GM12878 (cell line): ENCODE data around the gene CALN1. TPM values are rescaled to one million over a fixed set of nuclear protein-coding genes. Genes with fewer than 3 reads are reported as not detected.

Experiments
- ATAC-seq: fragments of 200-7000 bp; cut with Tn5 transposase; 3 replicates; pipeline ENCODE4 v1.9.1; 2020; ENCODE audit warnings: mild to moderate bottlenecking, moderate library complexity
- BruUV-seq: library from RNA; stranded (reverse); fragments of 400-500 nt; replicated peaks from 2 replicates; lab custom pipeline; 2021; lab: Mats Ljungman, UMichigan
- CTCF ChIA-PET: fragments of 300-600 bp; sonication (Branson Sonifier 250); formaldehyde crosslinking; extraction: SDS; loops from one replicate; lab custom pipeline; 2021; ENCODE audit warnings: inconsistent platforms; lab: Yijun Ruan, JAX
- POLR2A ChIA-PET: fragments of 350-600 bp; formaldehyde crosslinking; extraction: SDS; loops from one replicate; lab custom pipeline; 2021; ENCODE audit warnings: inconsistent platforms; lab: Charles Lee
- RAD21 ChIA-PET: fragments of 300-600 bp; sonication (Branson Sonifier 250); formaldehyde crosslinking; loops from one replicate; lab custom pipeline; 2023; ENCODE audit warnings: antibody characterized with exemption; ENCODE audit not compliant: unreplicated experiment; lab: Charles Lee
- SMC1A ChIA-PET: fragments of 300-600 bp; sonication (Branson Sonifier 250); formaldehyde crosslinking; loops from one replicate; lab custom pipeline; 2023; ENCODE audit not compliant: unreplicated experiment, uncharacterized antibody; lab: Charles Lee
- DNase-seq: peaks from one replicate; pipeline ENCODE4 v3.0.0-alpha.2; 2011; ENCODE audit warnings: low read depth, low spot score
- FAIRE-seq: peaks from 3 replicates; lab custom pipeline; 2011; peaks lifted over from hg19 to GRCh38; lab: Jason Lieb, UNC
- H2AFZ ChIP-seq: 2 replicates; pipeline ENCODE4 v1.6.0; 2011; ENCODE audit warnings: low read depth, low read length, control low read depth; ENCODE audit not compliant: control insufficient read depth
- H3K27ac ChIP-seq: 2 replicates; pipeline ENCODE4 v1.5.1; 2011; ENCODE audit warnings: control low read depth; ENCODE audit not compliant: control insufficient read depth, insufficient read depth
- H3K27me3 ChIP-seq, 2 experiments: replicated peaks in 1 of 2; 2 replicates each; pipeline versions ENCODE4 v1.6.0 to v1.6.1; 2011; ENCODE audit warnings: low read length in 1 of 2; ENCODE audit not compliant: control insufficient read depth in 2 of 2, insufficient read depth in 2 of 2
- H3K36me3 ChIP-seq, 2 experiments: 2 replicates each; pipeline ENCODE4 v1.5.1; 2011; ENCODE audit warnings: low read length in 1 of 2; ENCODE audit not compliant: control insufficient read depth in 2 of 2, insufficient read depth in 2 of 2
- H3K4me1 ChIP-seq: 2 replicates; pipeline ENCODE4 v1.6.1; 2011; ENCODE audit warnings: mild to moderate bottlenecking, low read length, moderate library complexity, mixed read lengths; ENCODE audit not compliant: control insufficient read depth, insufficient read depth
- H3K4me2 ChIP-seq: 2 replicates; pipeline ENCODE4 v1.6.0; 2011; ENCODE audit warnings: control low read depth; ENCODE audit not compliant: control insufficient read depth, insufficient read depth
- H3K4me3 ChIP-seq: fragments of 200-600 bp; sonication (generic); 2 replicates; pipeline ENCODE4 v1.5.1; 2016
- H3K79me2 ChIP-seq: 2 replicates; pipeline ENCODE4 v1.6.0; 2011; ENCODE audit warnings: low read length; ENCODE audit not compliant: control insufficient read depth, insufficient read depth
- H3K9ac ChIP-seq: 2 replicates; pipeline ENCODE4 v1.8.0; 2011; ENCODE audit warnings: low read length, control low read depth, mixed read lengths; ENCODE audit not compliant: control insufficient read depth, insufficient read depth
- H3K9me3 ChIP-seq: replicated peaks from 3 replicates; pipeline ENCODE4 v1.5.1; 2011; ENCODE audit warnings: mild to moderate bottlenecking, low read length; ENCODE audit not compliant: control insufficient read depth, insufficient read depth
- H4K20me1 ChIP-seq: 2 replicates; pipeline ENCODE4 v1.6.0; 2011; ENCODE audit not compliant: control insufficient read depth, insufficient read depth
- CBFB ChIP-seq: IDR thresholded peaks from 2 replicates; pipeline ENCODE4 v1.6.1; 2016; ENCODE audit warnings: antibody characterized with exemption, low read depth
- CBX5 ChIP-seq: sonication (generic); IDR thresholded peaks from 2 replicates; pipeline ENCODE4 v1.6.1; 2016; ENCODE audit warnings: low read depth, moderate library complexity, mild to moderate bottlenecking, inconsistent platforms
- EZH2 ChIP-seq: IDR thresholded peaks from 2 replicates; pipeline ENCODE4 v1.6.1; 2012; ENCODE audit warnings: low read depth, mild to moderate bottlenecking, control low read depth, inconsistent platforms, low read length, borderline replicate concordance; ENCODE audit not compliant: control insufficient read depth
- IKZF1 ChIP-seq: fragments of 450-650 bp; conservative IDR thresholded peaks from 2 replicates; pipeline ENCODE4 v1.6.1; 2017; ENCODE audit warnings: antibody characterized with exemption, mild to moderate bottlenecking
- SMAD1 ChIP-seq: fragments of 450-650 bp; IDR thresholded peaks from 2 replicates; pipeline ENCODE4 v1.6.1; 2018; ENCODE audit warnings: mild to moderate bottlenecking, low read depth; ENCODE audit not compliant: partially characterized antibody
- SP1 ChIP-seq: IDR thresholded peaks from one replicate; pipeline ENCODE4 v1.6.1; 2011; ENCODE audit warnings: low read depth, low read length
- TAF1 ChIP-seq: IDR thresholded peaks from 2 replicates; pipeline ENCODE4 v1.6.1; 2011; ENCODE audit warnings: mild to moderate bottlenecking, low read depth, low read length, borderline replicate concordance
- WRNIP1 ChIP-seq: IDR thresholded peaks from 2 replicates; pipeline ENCODE4 v1.6.1; 2011; ENCODE audit warnings: low read depth, low read length, improper control_type of control experiment, borderline replicate concordance
- WGBS: methylation state at CpG from one replicate; pipeline ENCODE4 v1.1.6; 2016; ENCODE audit warnings: low lambda C conversion rate; ENCODE audit not compliant: insufficient replicate concordance, insufficient coverage; ENCODE audit errors: missing lambda C conversion rate; 5-methylcytosine and 5-hydroxymethylcytosine counted together
- in situ Hi-C: fragments of 300-500 bp; cut with MboI; formaldehyde crosslinking; loops from 9 replicates; pipeline ENCODE4 v1.14.3; 2018; ENCODE audit warnings: mixed read lengths
- intact Hi-C: fragments of 100-400 bp; cut with micrococcal nuclease; formaldehyde crosslinking; loops from one replicate; pipeline ENCODE4 v1.14.2; 2022; ENCODE audit not compliant: unreplicated experiment
- polyA plus RNA-seq, 11 experiments: library from polyadenylated mRNA; depleted of rRNA in 4 of 11; unstranded in 6 of 11; stranded (reverse) in 5 of 11; fragments of >200 nt; fragmentation: Nextera tagmentation in 4 of 11; fragmentation: Illumina TruSeq in 1 of 11; extraction: Ambion mirVana in 4 of 11; extraction: Trizol in 1 of 11; gene quantifications; 1 replicate in 1 of 11; 2 replicates in 10 of 11; pipeline versions ENCODE4 v1.2.1 to v1.2.3, GENCODE V29; 2011 to 2016; ENCODE audit warnings: inconsistent platforms in 2 of 11, missing spikeins in 2 of 11, low read depth in 1 of 11
- total RNA-seq, 4 experiments: library from RNA; depleted of rRNA in 3 of 4; stranded (reverse); fragments of >200 nt in 3 of 4; fragmentation: Illumina TruSeq in 1 of 4; extraction: Trizol in 1 of 4; gene quantifications; 2 replicates each; pipeline versions ENCODE4 v1.2.1 to v1.2.3, GENCODE V29; 2013 to 2021

The CALN1 gene
- total and polyA plus RNA-seq, 10 of the 15 experiments (the other 5 are each of a cell fraction or from before 2014, with no cell fraction given): 0.48 to 15.3 (median 1.6) TPM

DNA sequence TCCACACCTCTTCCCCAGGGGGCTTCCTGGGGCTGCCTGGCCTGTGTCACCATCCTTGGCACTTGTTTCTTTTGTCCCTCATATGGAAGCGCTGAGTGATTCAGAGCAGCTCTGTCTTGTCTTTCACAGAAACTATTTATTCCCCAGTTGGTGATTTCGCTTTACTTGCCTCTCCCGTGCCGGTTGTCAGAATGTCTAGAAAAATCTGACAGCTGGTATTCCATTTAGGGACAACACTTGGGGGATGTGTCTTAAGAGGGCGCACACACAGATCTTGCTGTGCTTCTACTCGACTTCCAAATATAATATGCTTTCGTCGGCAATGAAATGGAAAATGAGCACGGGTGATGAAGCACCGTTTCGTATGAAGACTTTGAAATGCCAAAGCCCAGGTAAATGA lies 611.8 kb downstream of the CALN1 start:
- FAIRE-seq: no peak
- TF ChIP-seq EZH2: no peak
- ChIA-PET RAD21 (no interaction called here), SMC1A (no interaction called here), CTCF (no interaction called here), POLR2A (no interaction called here)
- BruUV-seq: no TSS peak
- intact Hi-C loops (loop anchor here (10.0 kb wide), 1 partner anchor 64 kb away; no protein-coding TSS in a partner anchor), in situ Hi-C loops (no loop called here)
- 69% methylated on average over 11 of the region's 11 CpGs for WGBS
- ATAC-seq: no peak
- Histone ChIP-seq H3K4me1 (no peaks in the 10 kb centered on the region), H2AFZ (no peak overlapping the region), H4K20me1 (no peaks in the 10 kb centered on the region), H3K27ac (no peak overlapping the region), H3K79me2 (no peaks in the 10 kb centered on the region), H3K4me2 (no peak overlapping the region), H3K27me3 (no peaks in the 10 kb centered on the region), H3K36me3 (no peaks in the 10 kb centered on the region), H3K9ac (no peak overlapping the region), H3K4me3 (no peak overlapping the region), H3K9me3 (no peaks in the 10 kb centered on the region)
- DNase-seq: no peak

DNA sequence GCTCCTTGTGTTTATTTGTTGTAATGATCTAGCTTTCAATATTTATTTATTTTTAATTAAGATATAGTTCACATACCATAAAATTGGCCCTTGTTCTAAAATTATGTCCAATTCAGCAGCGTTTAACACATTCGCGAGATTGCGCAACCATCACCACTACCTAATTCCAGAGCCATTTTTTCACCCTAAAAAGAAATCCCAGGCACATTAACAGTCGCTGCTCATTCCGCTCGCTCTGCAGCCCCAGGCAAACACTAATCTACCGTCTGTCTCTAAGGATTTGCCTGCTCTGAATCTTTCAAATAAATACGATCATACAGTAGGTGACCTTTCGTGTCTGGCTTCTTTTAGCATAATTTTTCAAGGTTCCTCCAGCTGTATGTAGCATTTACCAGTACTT lies 616.7 kb downstream of the CALN1 start:
- ATAC-seq: no peak
- H3K27ac ChIP-seq: no peak overlapping the region
- no peaks in the 10 kb centered on the region for H4K20me1 ChIP-seq
- no peaks in the 10 kb centered on the region for H3K9me3 ChIP-seq
- no peaks in the 10 kb centered on the region for H3K27me3 ChIP-seq
- in situ Hi-C loops: no loop called here
- intact Hi-C loops: no loop called here
- H3K36me3 ChIP-seq: no peaks in the 10 kb centered on the region
- WGBS: 76% methylated on average over 10 of the region's 10 CpGs
- no peak overlapping the region for H2AFZ ChIP-seq
- no peaks in the 10 kb centered on the region for H3K79me2 ChIP-seq
- no peaks in the 10 kb centered on the region for H3K4me1 ChIP-seq
- no peak overlapping the region for H3K4me2 ChIP-seq
- H3K9ac ChIP-seq: no peak overlapping the region
- no TSS peak for BruUV-seq
- no peak overlapping the region for H3K4me3 ChIP-seq
- ChIA-PET POLR2A (interaction anchor here (0.7 kb wide), 1 partner anchor 72 kb away, joined by 3 read pairs; no protein-coding TSS in a partner anchor), RAD21 (interaction anchor here (0.7 kb wide), 1 partner anchor 142 kb away, joined by 4 read pairs; no protein-coding TSS in a partner anchor), CTCF (no interaction called here)
- TF ChIP-seq WRNIP1 (no peak), IKZF1 (no peak), SMAD1 (no peak), SP1 (no peak), CBFB (no peak), CBX5 (no peak), TAF1 (no peak)
- TF ChIP-seq, all 136 proteins: peak for 0
- SMC1A ChIA-PET: no interaction called here
- DNase-seq (no peak), FAIRE-seq (no peak)
